Ectodermal cell (in vitro differentiated cells): ENCODE results near the gene FAM124A.

Experiments used
- H3K27ac ChIP-seq: 2 replicates; pipeline ENCODE4 v1.7.0; 2013; ENCODE audit warnings: mild to moderate bottlenecking, low read depth, low read length; ENCODE audit not compliant: insufficient read depth, poor library complexity, severe bottlenecking
- H3K27me3 ChIP-seq: 2 replicates; pipeline ENCODE4 v1.7.0; 2013; ENCODE audit warnings: mild to moderate bottlenecking, low read length; ENCODE audit not compliant: insufficient read depth, control insufficient read depth, poor library complexity, severe bottlenecking
- H3K36me3 ChIP-seq: one replicate; pipeline ENCODE4 v1.7.0; 2013; ENCODE audit warnings: low read length; ENCODE audit not compliant: control insufficient read depth, insufficient read depth
- H3K4me1 ChIP-seq: one replicate; pipeline ENCODE4 v1.7.0; 2013; ENCODE audit warnings: low read length; ENCODE audit not compliant: control insufficient read depth, insufficient read depth
- H3K4me3 ChIP-seq: 2 replicates; pipeline ENCODE4 v1.7.0; 2013; ENCODE audit warnings: low read depth, low read length, control low read depth; ENCODE audit not compliant: insufficient read depth
- H3K9me3 ChIP-seq: 2 replicates; pipeline ENCODE4 v1.7.0; 2013; ENCODE audit warnings: mild to moderate bottlenecking, low read length, moderate library complexity; ENCODE audit not compliant: control insufficient read depth
- WGBS, 2 experiments: methylation state at CpG; one replicate each; pipeline ENCODE4 v1.1.7; 2013; ENCODE audit warnings: missing lambda C conversion rate in 2 of 2; 5-methylcytosine and 5-hydroxymethylcytosine counted together

The FAM124A gene

DNA sequence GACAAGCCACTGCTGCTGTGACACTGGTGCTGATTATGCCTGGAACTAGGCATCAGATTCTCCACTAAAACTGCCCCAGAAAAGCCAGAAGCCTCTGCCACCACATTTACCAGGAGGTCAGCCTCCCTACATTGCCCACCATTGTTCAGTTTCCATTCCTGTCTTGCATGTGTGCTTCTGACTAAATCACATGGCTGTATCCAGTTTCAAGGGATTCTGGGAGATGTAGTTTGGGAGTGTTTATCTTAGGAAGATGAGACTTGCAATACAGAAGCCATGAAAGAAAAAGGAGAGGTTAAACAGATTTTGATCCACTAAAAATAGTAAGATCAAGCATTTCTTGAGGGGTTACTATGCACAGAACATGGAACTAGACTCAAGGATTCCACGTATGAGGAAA lies 76.6 kb downstream of the FAM124A start:
- Histone ChIP-seq H3K36me3 (no peaks in the 10 kb centered on the region), H3K9me3 (no peaks in the 10 kb centered on the region), H3K4me3 (no peak overlapping the region), H3K27ac (no peak overlapping the region), H3K4me1 (peaks cover 4% of the 10 kb centered on the region), H3K27me3 (no peaks in the 10 kb centered on the region)
- 98% methylated on average over 1 of the region's 1 CpG for WGBS, 2 experiments

DNA sequence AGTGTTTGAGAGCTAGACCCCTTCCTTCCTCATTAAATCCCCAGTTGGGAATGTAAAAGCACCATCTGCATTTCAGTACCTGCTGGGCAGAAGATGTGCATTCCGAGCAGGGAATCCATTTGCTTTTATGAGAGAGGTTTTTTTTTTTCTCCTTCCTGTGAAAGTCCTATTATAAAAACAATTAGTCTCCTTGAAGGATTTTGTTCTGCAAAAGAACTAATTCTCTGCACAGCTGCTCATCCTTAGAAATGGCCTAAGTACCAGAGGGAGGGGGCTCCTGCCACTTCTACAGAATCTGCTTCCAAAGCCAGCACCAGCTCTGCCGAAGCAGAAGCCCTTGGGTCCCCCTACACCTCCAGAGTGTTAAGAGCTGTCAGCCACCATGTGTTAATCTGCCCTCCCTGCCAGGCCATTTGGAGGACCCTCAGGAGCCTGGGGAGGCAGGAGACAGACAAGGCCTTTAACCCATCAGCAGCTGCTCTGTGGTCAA lies 80.9 kb downstream of the FAM124A start:
- H3K4me1 ChIP-seq, result peaks cover 4% of the 10 kb centered on the region
- no peak overlapping the region for H3K4me3 ChIP-seq
- peak overlapping the region; percentile 28 for H3K27ac ChIP-seq
- no peaks in the 10 kb centered on the region for H3K9me3 ChIP-seq
- H3K36me3 ChIP-seq, result no peaks in the 10 kb centered on the region
- H3K27me3 ChIP-seq, result no peaks in the 10 kb centered on the region
- 3 to 6% methylated on average over 1 to 2 of the region's 2 CpGs for WGBS, 2 experiments

DNA sequence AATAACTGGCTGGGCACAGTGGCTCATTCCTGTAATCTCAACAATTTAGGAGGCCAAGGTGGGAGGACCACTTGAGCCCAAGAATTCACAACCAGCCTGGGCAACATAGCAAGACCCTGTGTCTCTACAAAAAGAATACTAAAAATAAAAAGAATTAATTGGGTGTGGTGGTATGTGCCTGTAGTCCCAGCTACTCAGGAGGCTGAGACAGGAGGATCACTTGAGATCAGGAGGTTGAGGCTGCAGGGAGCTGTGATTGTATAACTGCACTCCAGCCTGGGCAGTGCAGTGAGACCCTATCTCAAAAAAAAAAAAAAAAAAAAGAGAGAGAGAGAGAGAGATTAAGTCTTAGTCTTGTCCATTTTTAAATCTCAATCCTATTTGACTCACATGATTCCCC lies 81.7 kb downstream of the FAM124A start:
- H3K27me3 ChIP-seq, result no peaks in the 10 kb centered on the region
- H3K36me3 ChIP-seq, result no peaks in the 10 kb centered on the region
- H3K4me3 ChIP-seq, result no peak overlapping the region
- peaks cover 10% of the 10 kb centered on the region for H3K4me1 ChIP-seq
- no peak overlapping the region for H3K27ac ChIP-seq
- H3K9me3 ChIP-seq, result no peaks in the 10 kb centered on the region

DNA sequence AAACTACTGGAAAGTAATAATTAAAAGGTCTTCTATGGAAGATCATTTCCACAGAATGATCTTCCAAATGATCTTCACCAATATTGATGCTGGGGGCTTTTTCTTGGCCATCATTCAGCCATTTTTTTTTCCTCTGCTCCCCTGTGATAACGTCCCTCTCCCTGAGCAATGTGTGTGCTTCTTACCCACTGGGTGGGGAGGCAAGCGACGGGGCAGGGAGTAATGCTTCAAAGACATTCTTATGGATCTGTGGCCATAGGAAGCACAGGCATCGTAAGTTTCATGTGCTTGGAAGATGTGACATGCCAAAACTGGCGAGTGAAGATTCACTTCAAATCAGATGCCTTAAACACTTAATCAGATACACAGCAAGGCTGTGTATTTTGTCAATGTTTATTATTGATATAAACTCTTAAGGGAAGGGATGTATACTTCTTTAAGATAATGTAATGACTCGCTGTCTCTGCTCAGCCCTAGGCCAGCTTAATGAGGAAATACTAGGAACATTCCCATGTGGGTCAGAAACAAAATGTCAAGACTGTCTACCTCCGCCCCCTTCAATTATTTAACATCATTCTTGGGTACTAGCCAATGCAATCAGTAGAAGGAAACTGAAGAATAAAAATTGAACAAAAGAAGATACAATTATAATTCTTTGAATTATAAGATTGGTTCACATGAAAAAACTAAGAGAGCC lies 83.2 kb downstream of the FAM124A start:
- H3K27me3 ChIP-seq, result no peaks in the 10 kb centered on the region
- H3K4me1 ChIP-seq, result peaks cover 10% of the 10 kb centered on the region
- WGBS, 2 experiments, result 66 to 79% methylated on average over 6 to 7 of the region's 7 CpGs
- H3K4me3 ChIP-seq, result no peak overlapping the region
- H3K9me3 ChIP-seq, result no peaks in the 10 kb centered on the region
- no peaks in the 10 kb centered on the region for H3K36me3 ChIP-seq
- H3K27ac ChIP-seq, result no peak overlapping the region

DNA sequence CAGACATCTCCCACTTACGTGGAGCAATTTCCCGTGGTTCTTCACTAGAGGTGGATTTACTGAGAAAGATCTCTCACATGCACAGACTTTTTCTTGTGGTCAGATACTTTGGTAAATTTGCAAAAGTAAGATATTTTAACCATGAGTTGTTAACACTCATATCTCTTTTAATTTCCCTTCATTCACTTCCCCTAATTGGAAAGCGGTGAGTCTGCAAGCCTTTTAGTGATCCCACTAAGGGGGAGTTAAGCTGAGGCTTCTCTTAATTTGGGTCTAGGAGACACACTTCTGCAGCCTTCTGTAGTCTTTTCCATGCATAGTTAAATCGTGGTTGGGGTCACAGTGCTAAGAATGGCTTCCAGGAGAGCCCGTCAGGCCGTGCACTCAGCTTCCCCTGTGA lies 86.6 kb downstream of the FAM124A start:
- Histone ChIP-seq H3K27me3 (no peaks in the 10 kb centered on the region), H3K9me3 (no peaks in the 10 kb centered on the region), H3K4me1 (peaks cover 14% of the 10 kb centered on the region), H3K27ac (no peak overlapping the region), H3K4me3 (no peak overlapping the region), H3K36me3 (no peaks in the 10 kb centered on the region)
- WGBS, 2 experiments, result 65 to 74% methylated on average over 6 of the region's 6 CpGs

DNA sequence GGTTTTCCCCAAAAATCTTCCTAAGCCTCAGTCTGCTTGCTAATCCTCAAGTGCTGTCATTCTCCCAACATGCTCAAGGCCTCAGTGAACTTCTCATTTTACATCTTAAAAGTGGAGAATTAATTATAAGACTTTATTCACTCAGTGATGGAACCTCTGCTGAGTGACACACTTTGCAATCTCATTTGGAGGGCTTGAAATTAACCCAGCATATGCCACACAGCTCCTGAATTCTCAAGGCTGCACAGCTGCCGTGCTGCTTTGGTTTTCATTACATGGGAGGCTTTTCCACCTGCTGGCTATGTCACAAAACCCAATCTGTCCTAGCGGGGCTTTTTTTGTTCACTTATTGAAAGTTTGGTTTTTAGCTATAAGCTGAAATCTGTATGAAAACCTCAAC lies 89.0 kb downstream of the FAM124A start:
- H3K27ac ChIP-seq, result peak overlapping the region; percentile 90
- H3K27me3 ChIP-seq, result no peaks in the 10 kb centered on the region
- no peak overlapping the region for H3K4me3 ChIP-seq
- H3K9me3 ChIP-seq, result no peaks in the 10 kb centered on the region
- H3K4me1 ChIP-seq, result peaks cover 25% of the 10 kb centered on the region
- WGBS, 2 experiments, result 61 to 66% methylated on average over 2 of the region's 2 CpGs
- no peaks in the 10 kb centered on the region for H3K36me3 ChIP-seq

DNA sequence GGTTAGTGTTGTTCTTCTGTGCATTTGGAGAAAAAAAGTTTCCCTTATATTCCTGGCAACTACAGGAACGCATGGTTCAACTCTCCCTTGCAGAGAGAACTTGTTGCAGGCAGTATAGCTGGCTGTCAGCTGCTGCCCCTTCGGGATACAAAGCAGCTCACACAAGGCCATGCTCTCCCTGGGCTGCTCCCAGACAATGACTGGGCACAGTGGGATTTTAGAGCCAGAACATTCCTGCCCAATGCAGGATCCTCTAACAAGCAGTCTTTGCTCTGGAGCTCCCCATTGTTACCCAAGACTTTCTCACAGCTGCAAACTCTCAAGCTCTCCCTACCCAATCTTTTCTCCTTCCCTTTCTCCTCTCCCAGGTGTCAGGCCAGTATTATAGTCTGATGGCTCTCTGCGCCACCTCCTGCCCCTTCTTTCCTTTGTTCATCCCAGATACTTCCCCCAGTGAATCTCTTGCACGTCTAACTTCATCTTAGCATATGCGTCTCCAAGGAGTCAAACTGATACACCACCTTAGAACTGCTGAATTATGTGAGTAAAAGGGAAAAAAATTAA lies 89.8 kb downstream of the FAM124A start:
- no peaks in the 10 kb centered on the region for H3K27me3 ChIP-seq
- peak overlapping the region; percentile 90 for H3K27ac ChIP-seq
- no peaks in the 10 kb centered on the region for H3K36me3 ChIP-seq
- H3K4me3 ChIP-seq, result no peak overlapping the region
- H3K9me3 ChIP-seq, result no peaks in the 10 kb centered on the region
- WGBS, 2 experiments, result 41 to 49% methylated on average over 4 to 5 of the region's 5 CpGs
- H3K4me1 ChIP-seq, result peaks cover 25% of the 10 kb centered on the region

DNA sequence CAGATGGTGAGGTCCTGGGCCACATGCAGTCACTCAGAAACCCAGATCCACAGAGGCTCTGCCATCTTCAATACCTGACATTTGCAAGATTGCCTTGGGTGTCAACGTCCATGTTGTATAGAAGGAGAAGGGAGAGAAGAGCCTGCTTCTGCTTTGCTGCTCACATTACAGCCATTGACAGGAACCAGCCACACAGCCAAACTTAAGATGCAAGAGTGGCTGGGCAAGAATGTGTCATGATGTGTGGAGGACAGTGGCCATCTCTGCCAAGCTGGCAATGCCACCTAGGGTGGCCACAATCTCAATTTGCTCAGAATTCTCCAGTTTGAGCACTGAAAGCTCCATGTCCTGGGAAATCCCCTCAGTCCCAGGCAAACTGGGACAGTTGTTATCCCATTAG lies 91.4 kb downstream of the FAM124A start:
- H3K4me1 ChIP-seq, result peaks cover 20% of the 10 kb centered on the region
- WGBS, 2 experiments, result 86 to 100% methylated on average over 1 of the region's 1 CpG
- H3K4me3 ChIP-seq, result no peak overlapping the region
- H3K27me3 ChIP-seq, result no peaks in the 10 kb centered on the region
- no peaks in the 10 kb centered on the region for H3K36me3 ChIP-seq
- no peaks in the 10 kb centered on the region for H3K9me3 ChIP-seq
- H3K27ac ChIP-seq, result no peak overlapping the region

DNA sequence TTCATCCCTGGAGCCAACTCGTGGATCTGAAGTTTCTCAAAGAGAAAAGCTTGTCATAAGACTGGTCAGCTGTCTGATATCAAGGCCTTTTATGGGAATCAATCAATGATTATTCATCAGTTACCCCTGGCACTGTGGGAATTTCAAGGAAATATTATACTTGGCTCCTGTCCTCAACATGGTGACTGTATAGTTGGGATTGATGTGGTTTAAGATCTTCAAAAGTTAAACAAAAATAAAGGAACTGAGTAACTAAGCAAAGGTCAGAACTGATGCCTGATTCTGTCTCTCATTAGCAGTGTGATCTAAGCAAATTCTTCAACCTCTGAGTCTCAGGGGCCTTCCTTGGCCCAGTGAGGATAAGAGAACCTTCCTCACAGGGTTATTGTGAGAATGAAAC lies 95.1 kb downstream of the FAM124A start:
- Histone ChIP-seq H3K36me3 (no peaks in the 10 kb centered on the region), H3K4me3 (no peak overlapping the region), H3K4me1 (peaks cover 11% of the 10 kb centered on the region), H3K27me3 (no peaks in the 10 kb centered on the region), H3K9me3 (no peaks in the 10 kb centered on the region), H3K27ac (no peak overlapping the region)
- 90 to 93% methylated on average over 1 of the region's 1 CpG for WGBS, 2 experiments

DNA sequence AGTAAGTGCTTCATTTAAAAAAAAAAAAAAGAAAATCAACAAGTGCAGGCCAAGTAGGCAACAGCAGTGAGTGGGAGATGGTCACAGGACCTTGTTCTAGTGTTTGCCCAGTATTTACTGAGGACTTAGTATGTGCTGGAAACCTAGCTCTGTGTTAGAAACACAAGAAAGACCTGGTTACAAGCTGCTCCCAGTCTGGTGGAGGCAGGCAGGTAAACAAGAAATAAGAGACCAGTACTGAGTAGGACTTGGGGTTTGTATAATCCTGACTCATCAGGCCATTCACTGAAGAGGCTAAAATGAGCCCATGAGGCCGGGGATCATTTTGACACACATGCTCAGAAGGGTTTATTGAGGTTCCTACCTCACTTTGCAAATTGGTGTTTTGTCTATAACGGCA lies 95.8 kb downstream of the FAM124A start:
- Histone ChIP-seq H3K4me3 (no peak overlapping the region), H3K4me1 (peaks cover 13% of the 10 kb centered on the region), H3K27me3 (no peaks in the 10 kb centered on the region), H3K36me3 (no peaks in the 10 kb centered on the region), H3K27ac (no peak overlapping the region), H3K9me3 (no peaks in the 10 kb centered on the region)
- 95 to 98% methylated on average over 2 of the region's 2 CpGs for WGBS, 2 experiments
